KG1 (cell line): ENCODE measurements around the gene CABP1.
"Not testable (repeated sequence)": the region's sequence is repeated elsewhere in the genome, so short reads cannot be mapped to it uniquely, and the experiment has no call there.

Source experiments
- DNase-seq: peaks from one replicate; lab custom pipeline; 2025; lab: John Stamatoyannopoulos, UW

Gene CABP1

GRCh38 chr12:120639771-120640721 lies at the start of gene CABP1:
TSS of gene CABP1 (plus strand) at chr12:120640626. CDS start at chr12:120640686, 60 bp downstream.
- no peak for DNase-seq

GRCh38 chr12:120590741-120591407 lies 49.6 kb upstream of the CABP1 start:
- no peak for DNase-seq

GRCh38 chr12:120592121-120593049 lies 48.0 kb upstream of the CABP1 start:
- no peak for DNase-seq

- DNase-seq = no peak
Measured at GRCh38 chr12:120596901-120597300, 43.5 kb upstream of the CABP1 start.

- DNase-seq = no peak
Measured at GRCh38 chr12:120597861-120598260, 42.6 kb upstream of the CABP1 start.

GRCh38 chr12:120598674-120599463 lies 41.6 kb upstream of the CABP1 start:
- no peak for DNase-seq

GRCh38 chr12:120599672-120600552 lies 40.5 kb upstream of the CABP1 start:
- no peak for DNase-seq

- peak; percentile 19 for DNase-seq
Measured at GRCh38 chr12:120602416-120602815, 38.0 kb upstream of the CABP1 start.

GRCh38 chr12:120610560-120610959 lies 29.9 kb upstream of the CABP1 start:
- DNase-seq = no peak

GRCh38 chr12:120611534-120611933 lies 28.9 kb upstream of the CABP1 start:
- DNase-seq = not testable (repeated sequence)

GRCh38 chr12:120614848-120615247 lies 25.6 kb upstream of the CABP1 start:
- DNase-seq = no peak

GRCh38 chr12:120617193-120617592 lies 23.2 kb upstream of the CABP1 start:
- not testable (repeated sequence) for DNase-seq

- DNase-seq = not testable (repeated sequence)
Measured at GRCh38 chr12:120617767-120618166, 22.7 kb upstream of the CABP1 start.

- no peak for DNase-seq
Measured at GRCh38 chr12:120618954-120619615, 21.3 kb upstream of the CABP1 start.

- no peak for DNase-seq
Measured at GRCh38 chr12:120620624-120621023, 19.8 kb upstream of the CABP1 start.

GRCh38 chr12:120625557-120626419 lies 14.6 kb upstream of the CABP1 start:
- DNase-seq = no peak

- no peak for DNase-seq
Measured at GRCh38 chr12:120628919-120629318, 11.5 kb upstream of the CABP1 start.

- no peak for DNase-seq
Measured at GRCh38 chr12:120630104-120630892, 10.1 kb upstream of the CABP1 start.
